Smooth muscle cell of the brain vasculature (primary cell): ENCODE data around the gene IRAK2.

ENCODE experiments used
- DNase-seq: peaks from one replicate; pipeline ENCODE4 v3.0.0-alpha.2; 2012; ENCODE audit warnings: low read depth, low spot score

IRAK2 gene

GRCh38 chr3:10224794-10225665 lies 60.3 kb downstream of the IRAK2 start:
- DNase-seq: no peak

GRCh38 chr3:10226293-10226692 lies 61.6 kb downstream of the IRAK2 start:
- no peak for DNase-seq

- DNase-seq: no peak
These were observed 63.7 kb downstream of the IRAK2 start for GRCh38 chr3:10228248-10228950.

- DNase-seq: no peak
These were observed 64.9 kb downstream of the IRAK2 start for GRCh38 chr3:10229576-10229975.

GRCh38 chr3:10232137-10232536 lies 67.4 kb downstream of the IRAK2 start:
- no peak for DNase-seq

- DNase-seq: no peak
These were observed 69.3 kb downstream of the IRAK2 start for GRCh38 chr3:10233988-10234387.

GRCh38 chr3:10234526-10235230 lies 70.0 kb downstream of the IRAK2 start:
- DNase-seq: no peak

- DNase-seq: no peak
These were observed 70.8 kb downstream of the IRAK2 start for GRCh38 chr3:10235551-10235950.

- no peak for DNase-seq
These were observed 73.8 kb downstream of the IRAK2 start for GRCh38 chr3:10238345-10239183.

- DNase-seq: no peak
These were observed 76.1 kb downstream of the IRAK2 start for GRCh38 chr3:10240799-10241198.

- DNase-seq: no peak
These were observed 77.7 kb downstream of the IRAK2 start for GRCh38 chr3:10242182-10243065.

GRCh38 chr3:10244009-10244408 lies 79.3 kb downstream of the IRAK2 start:
- no peak for DNase-seq

GRCh38 chr3:10245081-10245712 lies 80.5 kb downstream of the IRAK2 start:
- DNase-seq: no peak

- DNase-seq: no peak
These were observed 83.0 kb downstream of the IRAK2 start for GRCh38 chr3:10247679-10248183.

GRCh38 chr3:10248184-10248983 lies 83.7 kb downstream of the IRAK2 start, which contains the start of gene TATDN2:
Gene TATDN2 (plus strand): TSS chr3:10248459. CDS start chr3:10249201, 742 bp downstream.
- DNase-seq: peak; percentile 93

- DNase-seq: no peak
These were observed 84.4 kb downstream of the IRAK2 start for GRCh38 chr3:10248984-10249748.

GRCh38 chr3:10249833-10250232 lies 85.1 kb downstream of the IRAK2 start:
- DNase-seq: no peak

GRCh38 chr3:10251006-10251405 lies 86.3 kb downstream of the IRAK2 start:
- no peak for DNase-seq
